HG03159 (cell line): Measurements from ENCODE around the gene WFS1.

Experiments used
- ATAC-seq: cut with Tn5 transposase; IDR thresholded peaks from one replicate; pipeline ENCODE4 v1.9.1; 2021; ENCODE audit warnings: mild to moderate bottlenecking, moderate library complexity; ENCODE audit not compliant: unreplicated experiment

The WFS1 gene

DNA sequence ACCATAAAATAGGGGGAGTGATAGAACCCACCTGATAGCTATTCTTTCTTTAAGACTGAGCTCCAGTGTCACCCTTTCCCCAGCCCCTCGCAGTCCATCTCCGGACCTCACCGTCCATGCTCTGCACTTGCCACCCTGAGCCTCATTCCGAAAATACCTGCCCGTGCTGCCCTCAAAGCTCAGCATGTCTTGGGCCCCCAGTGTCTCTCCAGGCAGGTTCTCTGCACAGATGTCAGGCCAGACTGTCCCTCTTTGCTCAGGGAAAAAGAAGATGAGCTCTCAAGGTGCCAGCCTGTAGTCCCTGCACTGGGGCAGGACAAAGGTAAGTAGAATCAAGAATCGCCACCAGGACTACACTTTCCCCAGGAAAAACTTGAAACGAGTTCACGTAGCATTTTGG, 9.8 kb upstream of the WFS1 start:
- ATAC-seq: no peak

DNA sequence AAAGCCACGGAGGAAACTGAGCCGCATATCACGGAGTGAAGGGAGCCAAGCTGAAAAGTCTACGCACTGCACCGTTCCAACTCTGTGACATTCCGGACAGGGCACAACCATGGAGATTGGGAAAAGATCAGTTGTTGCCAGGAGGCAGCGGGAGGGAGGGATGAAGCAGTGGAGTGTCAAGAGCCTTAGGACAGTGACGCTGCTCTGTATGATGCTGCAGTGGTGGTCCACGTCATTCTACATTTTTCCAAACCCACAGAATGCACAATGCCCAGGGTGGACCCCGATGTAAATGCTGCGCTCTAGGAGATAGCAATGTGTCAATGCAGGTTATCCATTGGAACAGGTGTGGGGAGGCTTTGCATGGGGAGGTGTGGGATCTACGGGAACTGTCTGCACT, 7.5 kb upstream of the WFS1 start:
- ATAC-seq: no peak

GRCh38 chr4:6262847-6263487, 6.7 kb upstream of the WFS1 start:
- no peak for ATAC-seq

GRCh38 chr4:6263526-6264224, 6.0 kb upstream of the WFS1 start:
- ATAC-seq: no peak

GRCh38 chr4:6264225-6264540, 5.5 kb upstream of the WFS1 start:
- no peak for ATAC-seq

GRCh38 chr4:6265546-6265945, 4.1 kb upstream of the WFS1 start:
- no peak for ATAC-seq

DNA sequence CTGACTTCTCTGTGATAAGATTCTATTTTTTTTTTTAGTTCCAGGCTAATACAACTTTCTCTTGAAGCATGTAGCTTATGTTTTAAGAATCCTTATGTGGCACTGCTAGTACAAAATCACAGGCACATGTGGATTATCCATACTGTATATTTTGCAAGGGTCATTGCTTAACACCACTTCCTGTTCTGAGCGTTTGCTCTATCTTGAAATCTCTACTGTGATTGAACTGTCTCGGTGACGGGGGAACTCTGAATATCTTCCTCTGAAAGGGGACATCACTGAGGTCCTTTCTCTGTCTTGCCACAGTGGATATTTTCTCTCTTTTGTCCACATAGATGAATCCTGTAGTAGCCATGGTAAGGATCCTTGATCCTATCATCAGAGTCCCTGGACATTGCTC, 2.1 kb upstream of the WFS1 start:
- no peak for ATAC-seq

DNA sequence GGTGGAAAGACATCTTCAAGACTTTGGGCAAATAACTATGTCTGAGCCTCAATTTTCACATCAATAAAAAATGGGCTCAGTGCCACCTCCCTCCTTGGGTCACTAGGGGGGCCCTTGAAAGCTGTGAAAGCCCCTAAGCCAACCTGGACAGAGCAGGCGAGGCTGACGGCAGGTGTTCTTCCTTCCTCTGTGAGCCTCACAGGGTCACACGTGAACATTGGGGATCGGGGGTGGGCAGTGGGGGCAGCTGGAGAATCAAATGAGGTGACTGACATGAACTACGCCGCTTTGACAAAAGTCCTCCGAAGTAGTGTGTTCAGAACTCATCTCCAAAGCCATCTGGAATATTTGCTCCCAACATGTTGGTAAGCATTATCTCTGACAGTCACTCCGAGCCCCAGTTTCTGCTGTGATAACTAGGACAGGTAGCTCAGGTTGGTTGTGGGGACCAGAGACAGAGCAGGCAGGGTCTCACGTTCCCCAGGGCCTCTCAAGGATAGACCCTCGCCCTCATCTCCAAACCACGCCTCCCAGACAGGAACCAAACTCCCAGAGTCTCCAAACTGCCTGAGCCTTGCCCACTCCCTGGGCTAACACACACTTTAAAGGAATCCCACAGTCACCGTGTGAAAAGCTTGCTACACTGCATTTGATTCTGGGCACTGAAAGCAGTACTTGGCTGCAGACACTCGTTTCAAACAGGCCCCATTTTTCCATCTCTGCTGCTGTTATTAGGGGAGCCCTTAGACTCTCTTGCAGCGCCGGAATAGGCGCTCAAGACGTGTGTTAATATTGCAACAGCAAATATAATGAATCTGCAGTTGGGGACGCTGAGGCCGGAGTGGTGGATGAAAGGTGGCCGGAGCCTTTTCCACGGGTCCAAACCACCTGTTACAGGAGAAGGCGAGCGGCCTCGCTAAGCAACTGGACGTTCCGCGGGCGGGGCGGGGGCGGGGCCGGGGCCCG, 717 bp upstream of the WFS1 start:
- ATAC-seq: peak; percentile 15

DNA sequence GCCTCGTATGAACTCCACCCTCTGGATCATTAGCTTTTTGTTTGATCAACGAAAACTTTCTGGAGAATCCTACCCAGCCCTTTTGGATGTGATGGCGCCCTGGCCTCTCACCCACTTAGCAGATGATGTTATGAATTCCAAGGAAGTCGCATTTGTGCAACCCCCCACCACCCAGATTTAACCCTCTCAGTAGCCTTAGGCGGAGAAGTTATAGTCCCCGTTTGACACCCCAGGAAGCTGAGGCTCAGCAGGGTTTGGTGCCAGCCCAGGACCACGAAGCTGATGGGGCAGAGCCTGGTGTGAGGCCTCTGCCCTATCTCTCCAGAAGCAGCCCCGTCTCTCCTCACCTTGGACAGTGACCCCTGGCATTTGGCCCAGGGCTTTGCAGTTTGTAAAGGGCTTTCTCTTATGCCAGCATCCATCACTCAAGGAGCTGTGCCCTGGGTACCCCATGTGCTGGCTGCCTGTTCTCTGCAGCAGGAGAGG, 1.0 kb downstream of the WFS1 start:
- ATAC-seq: no peak

- no peak for ATAC-seq
Observed at GRCh38 chr4:6271206-6271605, 1.6 kb downstream of the WFS1 start.

DNA sequence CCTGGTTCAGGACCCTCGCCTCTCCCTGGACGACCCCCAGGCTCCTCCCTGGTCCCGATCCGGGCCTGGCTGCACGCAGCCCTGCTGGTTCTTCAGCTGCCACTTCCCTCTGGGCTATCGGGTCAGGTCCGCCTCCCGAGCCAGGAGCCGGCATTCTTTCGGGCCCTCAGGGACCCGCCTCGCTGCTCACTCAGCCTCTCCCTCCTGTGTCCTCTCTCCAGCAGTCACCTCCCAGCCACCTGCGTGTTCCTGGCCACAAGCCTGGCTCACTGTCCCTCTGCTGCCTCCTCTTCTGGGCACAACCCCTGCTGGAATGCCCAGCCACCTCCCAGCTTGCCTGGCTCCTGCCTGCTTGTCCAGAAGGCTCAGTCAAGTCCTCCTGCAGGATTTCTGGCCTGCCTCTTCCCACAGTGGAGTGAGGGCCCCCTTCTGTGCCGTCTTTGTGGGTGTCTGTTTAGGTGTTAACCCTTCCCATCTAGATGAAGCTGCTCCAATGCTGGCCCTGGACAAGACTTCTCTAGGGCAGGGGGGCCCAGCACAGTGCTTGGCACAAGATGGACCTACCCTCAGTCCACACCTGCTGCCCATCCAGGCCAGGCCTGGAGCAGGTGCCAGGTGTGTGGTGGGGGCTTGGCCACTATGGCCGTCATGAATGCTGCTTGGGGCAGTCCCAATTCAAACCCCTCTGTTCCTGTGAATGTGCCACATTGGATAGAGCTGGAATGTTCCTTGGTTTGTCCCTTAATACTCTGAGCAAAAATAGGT, 2.2 kb downstream of the WFS1 start:
- ATAC-seq: no peak

- no peak for ATAC-seq
Observed at GRCh38 chr4:6272863-6273660, 3.4 kb downstream of the WFS1 start.

DNA sequence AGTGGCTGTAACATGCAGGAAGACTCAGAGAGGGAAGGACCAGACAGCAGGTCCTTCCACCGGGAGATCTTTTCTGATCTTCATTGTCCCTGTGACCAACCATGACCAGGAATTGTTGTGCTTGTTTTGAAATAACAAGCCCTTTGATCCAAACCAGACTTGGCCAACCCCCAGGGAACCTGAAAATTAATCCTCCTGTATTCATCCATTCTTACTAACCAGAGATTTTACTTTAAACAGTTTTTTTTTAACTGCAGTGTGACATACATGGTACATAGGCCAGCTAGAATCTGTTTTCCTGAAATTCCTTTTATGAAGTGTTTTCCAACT, 4.0 kb downstream of the WFS1 start:
- no peak for ATAC-seq

DNA sequence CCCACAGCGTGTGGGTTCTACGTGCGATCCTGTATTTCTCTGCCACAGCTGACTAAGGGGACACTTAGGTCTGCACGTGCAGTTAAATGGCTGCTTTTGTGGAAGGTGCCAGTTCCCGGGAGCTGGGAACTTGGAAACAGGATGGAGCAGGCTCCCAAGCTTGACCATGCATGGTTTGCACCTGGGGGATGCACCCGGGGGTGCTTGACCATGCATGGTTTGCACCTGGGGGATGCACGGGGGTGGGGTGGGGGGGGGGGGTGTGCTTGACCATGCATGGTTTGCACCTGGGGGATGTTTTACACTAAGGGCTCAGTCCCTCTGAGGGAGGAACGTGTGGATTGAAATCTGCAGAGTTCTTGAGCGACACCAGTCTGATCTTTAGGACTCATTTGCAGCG, 5.7 kb downstream of the WFS1 start:
- ATAC-seq: no peak

GRCh38 chr4:6275898-6276806, 6.5 kb downstream of the WFS1 start:
- ATAC-seq: no peak

GRCh38 chr4:6277139-6277802, 7.6 kb downstream of the WFS1 start:
- no peak for ATAC-seq

GRCh38 chr4:6277935-6278800, 8.5 kb downstream of the WFS1 start:
- no peak for ATAC-seq

- ATAC-seq: peak; percentile 96
Observed at GRCh38 chr4:6278801-6279197, 9.1 kb downstream of the WFS1 start.
